Breast epithelium (tissue), 3 donors: ENCODE data around the gene FERMT3.
A peak's percentile ranks its signal among the peaks of the same experiment; 100 is the strongest.

Experiments used
- POLR2AphosphoS5 ChIP-seq, 3 donors: sonication (generic); formaldehyde crosslinking; IDR thresholded peaks; one replicate each; pipeline ENCODE4 v1.6.1; 2017; ENCODE audit warnings: antibody characterized with exemption in 3 of 3
- TF ChIP-seq, protein P1 (sequence below), 3 donors: fragments of 450-650 bp; IDR thresholded peaks; one replicate each; pipeline ENCODE4 v1.5.1; 2016 to 2017; ENCODE audit warnings: antibody characterized with exemption in 3 of 3, mild to moderate bottlenecking in 3 of 3, moderate library complexity in 3 of 3

DNA sequence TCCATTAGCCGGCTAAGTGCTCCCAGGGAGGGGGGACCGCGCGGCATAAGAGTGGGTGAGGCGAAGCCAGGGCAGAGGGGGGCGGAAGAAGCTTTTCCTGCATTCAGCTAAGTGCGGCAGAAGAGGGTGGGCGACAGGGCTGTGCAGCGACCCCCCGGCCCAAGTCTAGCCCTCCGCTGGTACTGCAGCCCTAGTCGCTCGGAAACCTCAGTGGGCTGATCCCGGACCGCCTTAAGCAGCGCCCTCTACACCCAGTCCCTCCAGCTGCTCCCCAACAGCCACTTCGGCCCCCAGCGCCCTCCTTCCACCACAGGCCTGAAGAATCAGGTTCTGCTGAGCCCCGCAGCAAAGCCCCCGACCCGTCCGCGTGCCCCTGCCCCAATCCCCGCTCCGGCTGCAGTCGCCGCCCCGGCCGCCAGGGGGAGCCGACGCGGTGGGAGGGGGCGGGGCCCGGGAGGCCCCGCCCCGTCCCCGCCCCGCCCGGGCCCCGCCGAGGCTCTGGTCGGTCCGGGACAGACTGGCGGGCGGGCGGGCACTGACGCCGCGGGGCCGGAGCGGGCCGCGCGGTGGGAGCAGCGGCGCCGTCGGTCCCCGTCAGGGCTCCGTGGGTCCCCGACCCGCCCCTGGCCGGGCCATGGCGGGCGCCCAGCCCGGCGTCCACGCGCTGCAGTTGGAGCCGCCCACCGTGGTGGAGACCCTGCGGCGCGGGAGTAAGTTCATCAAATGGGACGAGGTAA is 44.7 kb downstream of the FERMT3 start, which contains the start of gene PLCB3:
- no peak for TF ChIP-seq POLR2AphosphoS5 (IDR thresholded peaks at IDR 0.05)
- TF ChIP-seq, protein P1, sequence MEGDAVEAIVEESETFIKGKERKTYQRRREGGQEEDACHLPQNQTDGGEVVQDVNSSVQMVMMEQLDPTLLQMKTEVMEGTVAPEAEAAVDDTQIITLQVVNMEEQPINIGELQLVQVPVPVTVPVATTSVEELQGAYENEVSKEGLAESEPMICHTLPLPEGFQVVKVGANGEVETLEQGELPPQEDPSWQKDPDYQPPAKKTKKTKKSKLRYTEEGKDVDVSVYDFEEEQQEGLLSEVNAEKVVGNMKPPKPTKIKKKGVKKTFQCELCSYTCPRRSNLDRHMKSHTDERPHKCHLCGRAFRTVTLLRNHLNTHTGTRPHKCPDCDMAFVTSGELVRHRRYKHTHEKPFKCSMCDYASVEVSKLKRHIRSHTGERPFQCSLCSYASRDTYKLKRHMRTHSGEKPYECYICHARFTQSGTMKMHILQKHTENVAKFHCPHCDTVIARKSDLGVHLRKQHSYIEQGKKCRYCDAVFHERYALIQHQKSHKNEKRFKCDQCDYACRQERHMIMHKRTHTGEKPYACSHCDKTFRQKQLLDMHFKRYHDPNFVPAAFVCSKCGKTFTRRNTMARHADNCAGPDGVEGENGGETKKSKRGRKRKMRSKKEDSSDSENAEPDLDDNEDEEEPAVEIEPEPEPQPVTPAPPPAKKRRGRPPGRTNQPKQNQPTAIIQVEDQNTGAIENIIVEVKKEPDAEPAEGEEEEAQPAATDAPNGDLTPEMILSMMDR (IDR thresholded peaks at IDR 0.05): peak; percentile 71 to 90 (median 72)
